NAMALWA (cell line): ENCODE data around the gene KIF25.
"Not testable (repeated sequence)": the region's sequence is repeated elsewhere in the genome, so short reads cannot be mapped to it uniquely, and the experiment has no call there.

Experiments
- DNase-seq: peaks from one replicate; pipeline ENCODE4 v3.0.0-alpha.2; 2015; ENCODE audit warnings: low spot score

Gene KIF25

DNA sequence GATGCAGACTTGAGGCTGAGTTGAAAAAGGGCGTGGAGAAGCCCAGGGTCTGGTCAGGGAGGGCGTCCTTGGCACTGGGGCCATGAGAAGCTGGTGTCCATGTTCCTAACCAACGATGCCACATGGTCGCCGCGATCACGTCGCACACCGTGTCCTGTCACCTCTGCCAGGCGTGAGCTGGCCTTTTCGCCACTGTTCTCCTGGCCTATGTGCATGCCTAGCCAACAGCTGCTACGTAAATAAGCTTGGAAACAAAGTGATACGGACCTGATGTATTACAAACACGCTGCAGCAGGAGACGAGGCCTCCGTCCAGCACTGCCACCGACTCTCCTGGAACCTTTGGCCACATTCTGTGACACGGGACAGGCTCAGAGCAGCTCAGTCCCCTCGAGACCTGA is 22.0 kb upstream of the KIF25 start:
- no peak for DNase-seq

DNA sequence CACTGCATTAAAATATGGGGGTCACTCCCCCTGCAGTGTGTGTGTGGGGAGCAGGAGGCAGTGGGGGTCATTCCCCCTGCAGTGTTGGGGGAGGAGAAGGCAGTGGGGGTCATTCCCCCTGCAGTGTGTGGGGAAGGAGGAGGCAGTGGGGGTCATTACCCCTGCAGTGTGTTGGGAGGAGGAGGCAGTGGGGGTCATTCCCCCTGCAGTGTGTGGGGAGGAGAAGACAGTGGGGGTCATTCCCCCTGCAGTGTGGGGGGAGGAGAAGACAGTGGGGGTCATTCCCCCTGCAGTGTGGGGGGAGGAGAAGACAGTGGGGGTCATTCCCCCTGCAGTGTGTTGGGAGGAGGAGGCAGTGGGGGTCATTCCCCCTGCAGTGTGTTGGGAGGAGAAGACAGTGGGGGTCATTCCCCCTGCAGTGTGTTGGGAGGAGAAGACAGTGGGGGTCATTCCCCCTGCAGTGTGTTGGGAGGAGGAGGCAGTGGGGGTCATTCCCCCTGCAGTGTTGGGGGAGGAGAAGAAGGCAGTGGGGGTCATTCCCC is 21.3 kb upstream of the KIF25 start:
- DNase-seq = not testable (repeated sequence)

DNA sequence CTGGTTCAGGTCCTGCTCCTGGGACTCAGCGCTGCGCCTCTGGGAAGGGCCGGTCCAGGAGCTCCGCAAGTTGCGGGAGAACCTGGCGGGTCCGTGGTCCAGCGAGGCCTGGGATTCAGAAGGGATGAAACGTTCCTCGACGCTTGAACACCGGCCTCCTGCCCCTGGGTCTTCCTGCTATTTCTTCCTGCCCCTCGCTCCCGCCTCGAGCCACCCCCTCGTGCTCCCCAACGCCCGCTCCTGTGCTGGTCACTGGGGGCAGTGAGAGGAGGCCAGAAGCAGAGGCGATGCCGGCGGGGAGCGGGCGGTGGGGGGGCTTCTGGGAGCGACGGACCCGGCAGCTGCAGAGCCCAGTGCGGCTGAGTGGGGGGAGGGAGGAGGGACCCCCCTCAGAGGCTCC is 20.8 kb upstream of the KIF25 start:
- DNase-seq = no peak

DNA sequence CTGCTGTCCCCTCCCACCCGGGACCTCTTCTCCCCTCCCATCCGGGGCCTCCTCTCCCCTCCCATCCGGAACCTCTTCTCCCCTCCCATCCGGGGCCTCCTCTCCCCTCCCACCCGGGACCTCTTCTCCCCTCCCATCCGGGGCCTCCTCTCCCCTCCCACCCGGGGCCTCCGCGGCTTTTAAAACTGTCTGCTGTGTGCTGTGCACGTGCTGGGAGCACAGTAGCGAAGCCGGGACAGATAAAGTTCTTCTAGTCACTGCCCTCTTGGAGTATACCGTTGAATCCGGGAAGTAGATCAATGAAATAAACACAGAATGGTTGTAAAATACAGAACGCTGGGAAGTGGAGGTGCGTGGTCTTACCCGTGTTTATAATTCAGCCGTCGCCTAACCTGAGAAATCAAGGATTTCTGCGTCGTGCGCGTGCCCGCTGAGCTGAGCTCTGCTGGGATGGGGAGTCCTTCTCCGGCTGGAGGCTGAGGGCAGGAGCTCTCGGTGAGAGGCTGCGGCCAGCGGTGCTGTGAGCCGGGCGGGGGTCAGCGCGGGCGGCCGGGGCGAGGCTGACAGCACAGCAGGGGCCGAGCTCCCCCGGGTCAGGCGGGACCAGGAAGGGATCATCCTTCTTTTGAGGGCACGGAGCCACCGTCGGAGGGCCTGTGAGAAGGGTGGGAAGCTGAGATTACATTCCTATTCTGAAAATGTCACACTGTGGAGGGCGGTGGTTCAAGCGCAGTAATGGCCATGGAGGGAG is 19.6 kb upstream of the KIF25 start:
- no peak for DNase-seq

DNA sequence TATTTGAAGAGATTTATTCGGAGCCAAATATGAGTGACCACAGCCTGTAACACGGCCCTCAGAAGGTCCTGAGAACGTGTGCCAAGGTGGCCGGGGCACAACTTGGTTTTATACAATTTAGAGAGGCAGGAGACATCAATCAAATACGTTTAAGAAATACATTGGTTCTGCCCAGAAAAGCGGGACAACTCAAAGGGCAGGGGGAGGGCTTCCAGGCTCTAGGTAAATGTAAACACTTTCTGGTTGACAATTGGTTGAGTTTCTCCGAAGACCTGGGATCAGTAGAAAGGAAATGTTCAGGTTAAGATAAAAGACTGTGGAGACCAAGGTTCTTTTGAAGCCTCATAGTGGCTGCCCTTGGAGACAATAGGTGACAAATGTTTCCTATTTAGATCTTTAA is 18.9 kb upstream of the KIF25 start:
- DNase-seq = no peak

DNA sequence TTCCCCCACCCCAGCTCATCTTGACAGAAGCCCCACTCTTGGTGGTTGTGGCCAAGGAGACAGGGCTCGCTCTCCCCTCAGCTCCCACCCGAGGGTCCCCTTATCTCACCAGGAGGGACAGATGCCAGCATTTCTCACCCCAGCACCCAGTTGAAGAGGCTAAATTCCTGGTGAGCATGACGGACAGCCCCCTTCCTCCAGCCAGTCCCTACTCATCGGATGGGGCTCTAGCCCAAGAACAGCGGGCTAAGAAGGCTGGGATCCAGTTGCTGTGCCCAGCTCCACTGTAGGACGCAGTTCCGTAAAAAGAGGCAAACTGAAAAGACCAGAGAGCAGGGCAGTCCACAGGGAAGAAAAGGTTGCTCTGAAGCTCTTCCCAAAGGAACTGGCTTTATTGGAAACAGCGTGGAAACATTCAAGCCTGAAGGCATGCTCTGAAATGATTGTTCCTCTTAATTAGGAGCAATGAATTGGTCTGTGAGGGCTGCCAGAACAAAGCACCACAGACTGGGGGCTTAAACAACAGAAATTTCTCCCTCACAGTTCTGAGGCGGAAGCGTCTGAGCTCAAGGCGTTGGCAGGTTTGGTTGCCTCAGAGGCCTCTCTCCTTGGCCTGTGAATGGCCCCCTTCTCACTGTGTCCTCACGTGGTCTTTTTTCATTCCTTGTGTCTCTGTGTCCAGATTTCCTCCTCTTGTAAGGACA is 17.9 kb upstream of the KIF25 start:
- no peak for DNase-seq

DNA sequence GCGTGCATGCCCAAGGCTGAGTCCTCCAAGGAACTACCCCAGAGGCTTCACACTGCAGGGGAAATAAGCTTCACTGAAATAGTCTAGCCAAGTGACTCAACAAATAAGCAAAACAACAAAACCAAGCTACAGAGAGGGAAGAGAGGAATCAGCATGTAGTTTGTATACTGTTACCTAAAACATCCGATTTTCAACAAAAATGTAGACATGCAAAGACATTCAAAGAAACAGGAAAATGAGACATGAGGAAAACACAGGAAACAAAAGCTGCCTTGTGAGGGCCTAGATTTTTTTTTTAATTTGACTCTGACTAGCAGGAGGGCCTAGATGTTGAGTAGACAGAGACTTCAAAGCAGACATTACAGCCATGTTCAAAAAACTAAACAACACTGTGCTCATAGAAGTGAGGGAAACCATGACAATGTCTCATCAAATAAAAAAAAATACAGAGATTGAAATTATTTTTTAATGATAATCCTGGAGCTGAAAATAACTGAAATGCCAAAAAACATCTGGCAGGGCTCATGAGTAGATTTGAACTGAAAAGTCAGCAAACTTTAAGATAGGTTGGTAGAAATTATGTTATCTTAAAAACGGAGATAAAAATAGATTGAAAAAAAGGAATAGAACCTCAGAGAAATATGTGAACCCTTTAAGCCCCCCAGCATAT is 16.4 kb upstream of the KIF25 start:
- no peak for DNase-seq

DNA sequence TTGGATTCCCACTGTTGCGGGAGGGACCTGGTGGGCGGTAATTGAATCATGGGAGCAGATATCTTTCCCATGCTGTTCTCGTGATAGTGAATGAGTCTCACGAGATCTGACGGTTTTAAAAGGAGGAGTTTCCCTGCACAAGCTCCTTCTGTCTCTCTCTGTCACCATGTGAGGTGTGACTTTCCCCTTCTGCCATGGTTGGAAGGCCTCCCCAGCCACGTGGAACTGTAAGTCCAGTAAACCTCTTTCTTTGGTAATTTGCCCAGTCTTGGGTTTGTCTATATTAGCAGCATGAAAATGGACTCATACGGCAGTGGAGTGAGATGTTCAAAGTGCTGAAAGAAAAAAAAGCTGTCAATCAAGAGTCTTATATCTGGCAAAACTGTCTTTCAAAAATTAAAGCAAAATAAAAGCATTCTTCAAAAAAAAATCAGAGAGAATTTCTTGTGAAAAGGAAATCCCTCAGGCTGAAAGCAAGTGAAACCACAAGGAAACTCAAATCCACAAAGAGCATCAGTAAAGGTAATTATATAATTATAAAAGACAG is 15.5 kb upstream of the KIF25 start:
- DNase-seq = no peak

DNA sequence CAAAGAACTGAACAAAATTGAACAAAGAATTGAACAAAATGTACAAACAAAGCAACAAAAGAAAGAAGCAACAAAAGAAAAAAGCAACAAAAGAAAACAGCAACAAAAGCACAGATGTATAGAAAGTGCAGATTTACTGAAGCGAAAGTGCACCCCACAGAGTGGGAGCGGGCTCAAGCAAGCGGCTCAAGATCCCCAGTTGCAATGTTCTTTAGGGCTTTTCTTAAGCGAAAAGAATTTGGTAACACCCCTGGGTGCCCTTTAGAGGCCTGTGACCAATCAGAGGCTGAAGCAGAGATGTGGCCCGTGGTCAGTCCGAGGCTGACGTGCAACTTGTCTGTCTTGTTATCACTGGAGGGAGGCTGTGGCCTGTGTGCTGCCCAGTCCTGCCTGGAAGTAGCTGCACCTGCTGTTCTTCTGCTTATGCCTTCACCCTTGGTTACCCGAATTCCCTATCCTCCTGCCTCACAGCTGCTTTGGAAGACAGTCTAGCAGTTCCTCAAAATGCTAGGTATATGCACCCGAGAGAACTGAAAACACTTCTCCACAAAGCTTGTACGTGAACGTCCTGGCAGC is 13.2 kb upstream of the KIF25 start:
- no peak for DNase-seq

DNA sequence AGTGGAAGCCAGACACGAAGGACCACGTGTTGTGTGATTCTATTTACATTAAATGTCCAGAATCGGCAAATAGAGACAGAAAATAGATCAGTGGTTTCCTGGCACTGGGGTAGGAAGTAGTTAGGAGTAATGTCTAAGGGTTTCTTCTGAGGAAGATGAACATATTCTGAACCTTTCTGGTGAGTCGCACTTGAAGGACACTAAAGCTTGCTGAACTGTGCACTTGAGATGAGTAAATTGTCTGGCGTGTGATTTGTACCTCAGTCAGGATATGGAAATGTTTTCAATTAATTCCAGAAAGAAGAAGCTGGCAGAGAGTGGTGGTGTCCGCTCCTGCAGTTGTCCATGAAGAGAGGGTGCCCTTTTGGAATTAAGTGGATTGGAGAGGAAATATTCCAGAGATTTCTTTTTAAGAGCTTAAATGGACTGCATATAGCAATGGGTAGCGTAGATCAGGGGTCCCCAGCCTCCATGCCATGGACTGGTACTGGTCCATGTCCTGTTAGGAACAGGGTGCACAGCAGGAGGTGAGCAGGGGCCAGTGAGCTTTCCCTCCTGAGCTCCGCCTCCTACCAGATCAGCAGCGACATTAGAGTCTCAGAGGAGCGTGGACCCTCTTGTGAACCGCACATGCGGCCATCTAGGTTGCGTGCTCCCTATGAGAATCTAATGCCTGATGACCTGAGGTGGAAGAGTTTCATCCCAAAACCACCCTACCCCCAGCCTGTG is 12.4 kb upstream of the KIF25 start:
- no peak for DNase-seq

DNA sequence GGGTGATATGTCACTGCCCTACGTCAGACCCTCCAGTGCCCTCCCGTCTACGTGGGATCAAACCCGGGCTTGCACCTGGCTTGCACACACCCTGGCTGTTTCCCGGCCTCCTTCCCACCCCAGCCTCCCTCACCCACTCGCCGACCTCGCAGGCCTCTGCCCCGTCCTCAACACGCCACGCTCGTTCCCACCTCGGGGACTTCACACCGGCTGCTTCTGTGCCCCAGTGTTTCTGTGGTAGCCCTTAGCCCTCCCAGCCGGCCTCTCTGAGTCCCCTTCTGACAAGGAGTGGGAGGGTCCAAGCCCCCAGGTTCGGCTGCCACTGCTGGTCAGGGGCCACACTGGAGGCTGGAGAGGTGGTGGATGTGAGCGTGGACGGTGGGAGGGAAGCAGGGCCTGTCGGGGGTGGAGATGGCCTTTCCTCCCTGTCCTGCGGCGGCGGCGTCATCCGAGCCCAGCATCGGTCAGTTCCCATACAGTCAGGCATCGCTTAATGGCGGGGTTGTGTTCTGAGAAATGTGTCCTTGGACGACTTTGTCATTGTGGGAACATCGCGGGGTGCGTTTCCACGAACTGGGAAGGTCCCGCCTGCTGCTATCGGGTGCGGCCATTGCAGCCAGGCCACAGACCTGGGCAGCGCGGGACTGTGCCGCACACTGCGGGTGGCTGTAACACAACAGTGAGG is 11.4 kb upstream of the KIF25 start:
- no peak for DNase-seq

DNA sequence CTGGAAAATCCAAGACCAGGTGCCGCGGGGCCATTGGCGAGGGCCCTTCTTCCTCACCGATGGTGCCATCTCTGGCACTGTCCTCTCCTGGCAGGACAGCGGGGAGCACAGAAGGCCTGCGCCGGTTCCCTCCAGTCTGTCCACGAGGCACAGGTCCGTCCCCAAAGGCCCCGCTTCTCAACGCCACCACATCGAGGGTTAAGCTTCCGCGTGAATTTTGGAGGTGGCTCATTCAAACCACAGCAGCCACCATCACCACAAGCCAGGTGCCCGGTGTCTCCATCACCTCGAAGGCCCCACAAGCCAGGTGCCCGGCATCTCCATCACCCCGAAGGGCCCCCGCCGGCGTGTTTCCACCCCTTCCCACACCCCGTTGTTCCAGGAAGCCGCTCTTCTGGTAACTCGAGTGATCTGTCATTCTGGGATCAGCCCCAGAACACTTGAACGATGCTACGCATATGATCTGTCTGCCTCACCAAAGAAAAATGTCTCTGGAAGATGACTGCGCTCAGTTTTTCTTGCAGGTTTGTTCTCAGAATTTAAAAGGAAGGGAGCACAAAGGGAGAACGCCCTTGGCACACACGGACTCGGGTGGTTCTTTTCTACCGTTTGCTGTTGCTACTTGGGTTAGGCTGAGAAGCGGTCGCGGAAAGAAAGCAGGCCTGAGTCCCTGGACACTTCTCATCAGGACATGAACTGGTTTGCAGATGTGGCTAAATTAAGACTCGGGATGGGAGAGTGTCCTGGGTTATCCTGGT is 9.9 kb upstream of the KIF25 start:
- DNase-seq = no peak

DNA sequence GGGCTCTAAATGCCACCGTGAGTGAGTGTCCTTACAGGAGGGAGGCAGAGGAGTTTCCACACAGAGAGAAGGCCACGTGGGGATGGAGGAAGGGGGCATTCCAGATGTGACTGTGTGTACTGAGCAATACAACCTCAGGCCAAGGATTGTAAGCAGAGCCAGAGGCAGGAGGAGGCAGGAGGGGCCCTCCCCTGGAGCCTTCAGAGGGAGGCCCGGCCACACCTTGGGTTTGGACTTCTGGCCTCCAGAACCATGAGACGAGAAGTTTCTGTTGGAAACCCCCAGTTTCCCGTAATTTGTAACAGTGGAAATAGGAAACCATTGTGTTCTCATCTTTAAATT is 9.3 kb upstream of the KIF25 start:
- DNase-seq = no peak

DNA sequence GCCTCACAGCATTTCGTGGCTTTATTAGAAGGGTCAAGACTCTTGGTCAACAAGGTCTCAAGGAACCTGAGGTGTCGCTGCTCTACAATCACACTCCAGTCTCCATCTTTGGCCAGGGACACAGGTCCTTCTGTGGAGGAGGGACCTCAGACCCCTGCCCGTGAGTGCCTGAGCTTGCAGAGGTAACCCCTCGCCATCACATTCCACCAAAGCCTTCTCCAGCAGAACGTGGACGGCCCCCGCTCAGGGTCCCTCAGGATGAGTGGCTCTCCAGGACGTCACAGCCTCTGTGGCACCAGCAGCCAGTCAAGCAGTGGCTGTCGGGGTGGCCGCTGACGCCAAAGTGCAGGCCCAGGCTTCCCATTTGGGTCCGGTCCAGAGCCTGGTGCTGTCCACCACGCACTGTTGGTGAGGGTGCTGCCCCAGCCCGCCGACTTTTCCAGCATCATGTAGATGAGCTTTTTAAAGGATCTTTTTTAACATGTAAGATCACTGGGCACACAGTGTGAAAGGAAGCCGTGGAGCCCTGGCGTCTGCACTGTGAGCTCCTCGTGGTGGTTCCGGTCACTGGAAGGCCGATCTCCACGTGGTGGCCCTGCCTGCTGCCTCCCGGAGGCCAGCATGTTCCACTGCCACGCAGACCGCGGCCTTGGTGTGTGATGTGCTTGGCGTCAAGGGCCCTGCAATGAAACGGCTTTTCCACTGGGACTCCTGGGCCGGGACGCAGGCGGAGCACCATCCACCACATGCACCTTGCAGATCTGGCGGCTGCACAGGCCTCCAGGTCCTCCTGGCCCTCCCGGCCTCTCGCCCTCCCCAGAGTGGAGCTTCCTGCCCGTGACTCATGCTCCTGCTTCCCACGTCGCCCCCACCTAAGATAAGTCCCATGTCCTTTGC is 8.3 kb upstream of the KIF25 start:
- DNase-seq = no peak

DNA sequence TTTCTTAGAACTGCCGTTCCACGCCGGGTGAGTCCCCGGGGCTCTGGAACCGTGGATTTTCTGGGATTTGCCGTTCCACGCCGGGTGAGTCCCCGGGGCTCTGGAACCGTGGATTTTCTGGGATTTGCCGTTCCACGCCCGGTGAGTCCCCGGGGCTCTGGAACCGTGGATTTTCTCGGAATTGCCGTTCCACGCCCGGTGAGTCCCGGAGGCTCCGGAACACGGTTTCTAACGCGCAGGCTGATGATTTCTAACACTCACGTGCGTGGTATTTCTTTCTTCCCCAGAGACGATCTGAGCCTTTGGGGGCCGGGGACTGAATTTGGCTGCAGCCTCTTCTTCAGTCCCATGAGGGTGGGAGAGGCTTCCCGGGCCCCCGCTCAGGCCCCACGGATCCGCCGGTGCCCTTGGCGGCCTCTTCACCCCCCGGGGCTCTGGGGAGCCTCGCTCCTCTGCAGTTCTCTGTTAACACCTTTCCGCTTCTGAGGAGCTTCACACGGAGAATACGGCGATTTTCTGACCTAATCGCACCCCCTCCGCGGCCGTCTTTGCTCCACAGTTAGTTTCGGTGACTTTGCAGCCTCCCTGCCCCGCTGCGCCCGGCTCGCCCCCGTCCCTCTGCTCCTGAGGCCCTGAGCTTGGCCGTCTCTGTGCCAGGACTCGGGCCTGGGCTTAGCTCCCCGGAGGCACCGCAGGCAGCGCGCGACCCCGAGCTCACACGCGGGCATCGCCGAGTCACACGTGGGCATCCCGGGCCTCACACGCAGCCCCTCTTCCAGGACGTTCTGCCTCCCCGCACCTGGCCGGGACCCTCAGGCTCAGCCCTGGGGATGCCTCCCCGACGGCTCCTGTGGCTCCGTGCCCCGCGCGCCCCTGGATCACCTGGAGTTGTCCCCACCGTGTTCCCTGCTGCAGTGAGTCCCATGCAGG is 7.2 kb upstream of the KIF25 start:
- DNase-seq = no peak

DNA sequence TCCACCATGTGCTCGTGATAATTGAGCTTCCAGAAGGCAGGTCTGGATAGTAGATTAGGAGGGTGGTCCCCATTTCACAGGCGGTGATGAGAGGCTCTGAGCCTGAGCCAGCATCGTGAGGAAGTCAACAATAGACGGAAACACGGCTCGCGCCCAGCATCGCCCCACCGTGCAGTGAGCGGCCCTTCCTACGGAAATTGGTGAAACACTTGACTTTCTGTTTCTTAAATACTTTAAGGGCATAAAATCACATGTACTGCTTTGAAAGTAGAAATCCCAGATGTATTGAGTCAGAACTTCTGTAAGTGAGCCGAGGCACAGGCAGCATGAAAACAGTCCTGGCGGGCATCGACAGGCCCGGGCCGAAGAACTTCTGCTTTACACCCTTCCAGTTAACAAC is 4.3 kb upstream of the KIF25 start:
- DNase-seq = no peak

DNA sequence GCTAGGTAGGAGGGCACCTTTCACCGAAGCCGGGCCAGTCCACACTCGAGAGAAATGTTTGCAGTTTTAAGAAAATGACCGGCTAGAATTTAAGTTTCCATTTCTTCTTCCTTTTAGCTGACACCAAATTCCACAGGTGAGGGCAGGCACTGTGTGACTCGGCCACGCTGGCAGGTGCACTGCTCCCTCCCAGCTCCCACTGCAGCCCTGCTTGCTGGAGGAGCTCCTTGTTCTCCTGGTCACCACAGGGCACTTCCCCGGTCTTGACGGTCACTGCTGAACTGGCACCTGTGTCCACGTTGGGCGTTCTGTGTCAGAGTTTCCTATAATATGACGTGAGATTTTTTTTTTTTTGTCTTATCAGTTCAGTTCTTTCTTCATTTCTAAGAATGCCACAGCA is 3.6 kb upstream of the KIF25 start:
- DNase-seq = no peak

DNA sequence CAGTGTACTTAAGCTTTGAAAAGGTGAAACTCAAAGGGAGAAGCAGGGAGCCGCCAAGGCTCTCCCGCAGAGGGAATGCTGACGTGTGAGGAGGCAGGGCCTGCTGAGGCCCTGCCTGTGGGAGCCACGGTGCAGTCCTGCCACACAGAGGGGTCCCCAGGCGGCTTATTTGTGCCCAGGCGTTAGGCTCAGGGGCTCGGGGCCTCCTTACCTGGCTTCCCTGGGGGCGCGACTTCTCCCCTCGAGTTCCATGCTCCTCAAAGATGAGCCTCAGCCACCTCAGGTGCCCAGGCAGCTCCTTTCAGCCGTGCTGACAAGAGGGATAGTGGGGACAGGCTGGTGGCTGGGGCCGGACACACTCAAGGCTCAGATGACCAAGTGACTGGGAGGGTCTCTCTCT is 2.2 kb upstream of the KIF25 start:
- no peak for DNase-seq
